Esophagus squamous epithelium (tissue), 4 donors: Measurements from ENCODE around the gene UCP1.

Source experiments
- CTCF ChIP-seq, 6 experiments: fragments of 450-650 bp in 4 of 6; fragments of 200-600 bp in 2 of 6; sonication (generic) in 2 of 6; IDR thresholded peaks; one replicate each; pipeline ENCODE4 v1.5.1; 2016 to 2019; ENCODE audit warnings: antibody characterized with exemption in 6 of 6, mild to moderate bottlenecking in 4 of 6, moderate library complexity in 4 of 6
- POLR2A ChIP-seq, 4 donors: fragments of 450-650 bp; IDR thresholded peaks; one replicate each; pipeline ENCODE4 v1.6.1; 2017; ENCODE audit warnings: antibody characterized with exemption in 4 of 4, mild to moderate bottlenecking in 4 of 4, moderate library complexity in 3 of 4

GRCh38 chr4:140556372-140557085 is 12.2 kb downstream of the UCP1 start:
- no peak for TF ChIP-seq CTCF (IDR thresholded peaks at IDR 0.05)
- no peak for TF ChIP-seq POLR2A (IDR thresholded peaks at IDR 0.05)
